Midbrain (tissue), 1 donor: ENCODE results near the gene PRPF40B.

Experiments used
- DNase-seq: peaks from one replicate; lab custom pipeline; 2025; lab: John Stamatoyannopoulos, UW

Gene PRPF40B

DNA sequence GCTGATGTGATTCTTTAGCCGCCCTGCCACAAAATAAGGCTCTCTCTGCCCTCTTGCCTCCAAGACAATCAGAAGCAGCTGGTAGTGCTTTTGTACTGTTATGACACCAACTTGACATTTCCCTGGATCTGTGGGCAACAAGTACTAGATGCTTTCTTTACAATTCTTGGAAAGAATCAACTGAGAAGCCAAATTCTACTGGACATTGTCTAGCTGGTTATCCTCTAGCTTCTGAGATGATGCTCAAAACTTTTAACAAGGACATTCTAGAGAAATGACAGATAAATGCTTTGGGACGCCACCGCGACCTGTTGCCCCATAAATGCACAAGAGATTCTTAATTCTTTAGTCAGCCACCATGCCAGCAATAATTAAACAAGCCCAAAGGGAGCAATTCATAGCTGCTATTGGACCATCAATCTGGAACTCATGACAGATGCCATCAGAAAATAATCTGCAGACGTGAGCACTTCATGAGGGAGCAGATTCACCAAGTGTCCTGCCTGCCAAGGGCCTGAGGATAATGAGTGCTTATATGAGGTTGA lies 61.0 kb downstream of the PRPF40B start:
- DNase-seq, result no peak

DNA sequence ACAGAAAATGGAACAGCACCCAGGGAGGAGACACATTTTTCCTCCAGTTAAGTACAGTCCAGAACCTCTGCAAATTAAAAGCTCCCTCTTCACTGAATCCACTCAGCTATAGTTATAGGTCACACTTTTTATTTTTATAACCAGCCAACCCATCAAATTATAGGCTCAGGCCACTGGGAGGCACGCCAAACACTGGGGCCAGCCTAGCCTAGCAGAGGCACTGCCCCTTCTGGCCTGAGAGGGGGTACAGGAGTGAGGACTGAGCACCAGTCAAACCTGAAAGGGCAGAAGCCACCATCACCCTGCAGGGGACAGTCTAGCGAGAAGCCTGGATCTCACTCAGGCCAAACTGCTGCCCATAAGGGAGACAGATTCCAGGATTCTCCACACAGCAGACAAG lies 64.6 kb downstream of the PRPF40B start:
- DNase-seq, result no peak

DNA sequence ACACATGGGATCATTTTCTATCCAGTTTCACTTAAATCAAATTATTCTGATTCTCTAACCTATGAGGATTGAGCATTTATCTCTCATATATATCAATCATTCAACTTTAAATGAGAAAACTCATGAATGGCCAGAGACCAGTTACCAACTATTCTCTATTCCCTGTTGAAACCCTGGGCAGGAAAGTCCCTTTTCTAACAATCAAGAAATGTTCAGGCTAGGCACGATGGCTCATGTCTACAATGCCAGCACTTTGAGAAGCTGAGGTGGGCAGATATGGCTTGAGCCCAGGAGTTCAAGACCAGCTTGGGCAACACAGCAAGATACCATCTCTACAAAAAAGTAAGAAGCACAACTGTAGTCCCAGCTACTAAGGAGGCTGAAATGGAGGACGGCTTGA lies 65.9 kb downstream of the PRPF40B start:
- DNase-seq, result no peak

DNA sequence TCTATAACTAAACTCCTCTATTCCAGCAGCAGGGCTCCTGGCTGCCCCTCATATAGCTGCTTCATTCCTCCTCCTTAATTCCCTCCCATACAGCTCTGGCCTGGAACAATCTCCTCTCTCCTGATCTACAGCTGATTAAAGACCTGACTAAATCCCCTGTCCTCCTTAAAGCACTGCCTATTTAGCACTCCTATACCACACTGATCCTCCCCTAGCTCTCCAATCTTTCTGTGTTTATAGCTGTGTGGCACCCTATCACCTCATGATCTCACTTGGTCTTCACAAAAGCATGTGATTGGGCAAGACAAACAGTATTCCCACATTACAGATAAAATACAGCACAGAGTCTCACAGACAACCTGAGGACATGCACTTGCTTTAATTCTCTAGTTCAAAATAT lies 66.4 kb downstream of the PRPF40B start:
- no peak for DNase-seq

DNA sequence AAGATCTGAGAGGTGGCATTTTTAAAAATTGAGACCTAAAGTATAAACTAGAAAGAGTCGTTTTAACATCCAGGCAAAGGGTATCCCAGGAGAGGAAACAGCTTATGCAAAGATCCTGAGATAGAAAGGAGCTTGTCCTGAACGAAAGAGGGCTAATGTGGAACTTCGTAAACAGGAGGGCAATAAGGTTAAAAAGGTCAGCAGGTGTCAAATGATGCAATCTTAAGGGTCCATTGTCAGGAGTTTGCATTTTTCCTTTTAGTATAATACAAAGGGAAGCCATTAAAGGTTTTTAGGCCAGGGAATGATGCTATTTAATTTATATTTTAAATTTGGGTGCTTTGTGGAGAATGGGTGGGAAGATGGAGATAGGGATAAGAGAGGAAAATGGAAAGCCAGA lies 69.5 kb downstream of the PRPF40B start:
- no peak for DNase-seq

DNA sequence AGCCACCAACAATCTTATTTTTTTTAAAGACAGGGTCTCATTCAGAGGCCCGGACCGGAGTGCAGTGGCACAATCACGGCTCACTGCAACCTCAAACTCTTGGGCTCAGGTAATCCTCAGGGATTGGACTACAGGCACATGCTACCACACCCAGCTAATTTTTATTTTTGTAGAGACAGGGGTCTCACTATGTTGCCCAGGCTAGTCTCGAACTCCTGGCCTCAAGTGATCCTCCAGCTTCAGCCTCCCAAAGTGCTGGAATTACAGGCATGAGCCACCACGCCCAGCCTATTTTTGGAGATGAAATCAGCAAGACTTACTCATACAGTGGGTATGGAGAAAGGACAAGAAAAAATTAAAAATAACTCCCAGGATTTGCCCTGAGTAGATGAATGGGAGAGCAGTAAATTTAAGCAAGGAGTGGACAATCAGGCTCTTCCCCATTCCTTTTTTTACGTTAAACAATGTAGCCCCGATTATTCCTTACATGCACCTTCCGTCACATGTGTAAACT lies 70.6 kb downstream of the PRPF40B start:
- no peak for DNase-seq
